Thoracic aorta (tissue), 2 donors: ENCODE results near the gene TBC1D1. TPM values are rescaled to one million over a fixed set of nuclear protein-coding genes. Genes with fewer than 3 reads are reported as not detected.

Experiments used
- ATAC-seq: fragments of 150-250 bp; one replicate; pipeline ENCODE4 v1.8.0; 2017; ENCODE audit warnings: low read depth; ENCODE audit not compliant: insufficient number of reproducible peaks, low FRiP score
- DNase-seq: peaks from one replicate; pipeline ENCODE4 v3.0.0-alpha.2; 2020; ENCODE audit warnings: low spot score
- H3K27ac ChIP-seq, 2 donors: fragments of 200-600 bp; sonication (generic); 1 replicate in 1 of 2; 2 replicates in 1 of 2; pipeline ENCODE4 v1.5.1; 2016; ENCODE audit warnings: mild to moderate bottlenecking in 2 of 2, moderate library complexity in 2 of 2
- H3K27me3 ChIP-seq: fragments of 200-600 bp; sonication (generic); replicated peaks from 2 replicates; pipeline ENCODE4 v1.6.0; 2016; ENCODE audit warnings: mild to moderate bottlenecking; ENCODE audit not compliant: insufficient read depth
- H3K36me3 ChIP-seq: fragments of 200-600 bp; sonication (generic); one replicate; pipeline ENCODE4 v1.5.1; 2016
- H3K4me1 ChIP-seq, 2 donors: fragments of 200-600 bp; sonication (generic); 1 replicate in 1 of 2; 2 replicates in 1 of 2; pipeline versions ENCODE4 v1.5.1 to v1.6.0; 2016; ENCODE audit warnings: low read depth in 2 of 2, mild to moderate bottlenecking in 1 of 2; ENCODE audit not compliant: control insufficient read depth in 1 of 2
- H3K4me3 ChIP-seq: fragments of 200-600 bp; sonication (generic); 2 replicates; pipeline ENCODE4 v1.5.1; 2016; ENCODE audit warnings: mild to moderate bottlenecking
- H3K9me3 ChIP-seq: fragments of 200-600 bp; sonication (generic); 2 replicates; pipeline ENCODE4 v1.5.1; 2016
- CTCF ChIP-seq: fragments of 200-600 bp; sonication (generic); IDR thresholded peaks from one replicate; pipeline ENCODE4 v1.5.1; 2019; ENCODE audit warnings: antibody characterized with exemption
- total RNA-seq, 2 donors: library from RNA; depleted of rRNA; stranded (reverse); fragments of >200 nt; gene quantifications; one replicate each; pipeline versions ENCODE4 v1.1.0 to v1.2.3, GENCODE V29; 2016

The TBC1D1 gene
- total RNA-seq, 2 donors from 2014 or later, result 152 to 206 TPM

- no peak for ATAC-seq
- no peak for TF ChIP-seq CTCF
- DNase-seq, result no peak
- Histone ChIP-seq H3K36me3 (peaks cover 6% of the 10 kb centered on the region), H3K9me3 (no peaks in the 10 kb centered on the region), H3K27me3 (no peaks in the 10 kb centered on the region), H3K4me3 (no peak overlapping the region), H3K4me1 (peaks cover 20 to 36% of the 10 kb centered on the region in 2 donors), H3K27ac (no peak overlapping the region)
Observed at GRCh38 chr4:38097818-38098217, 206.9 kb downstream of the TBC1D1 start.

DNA sequence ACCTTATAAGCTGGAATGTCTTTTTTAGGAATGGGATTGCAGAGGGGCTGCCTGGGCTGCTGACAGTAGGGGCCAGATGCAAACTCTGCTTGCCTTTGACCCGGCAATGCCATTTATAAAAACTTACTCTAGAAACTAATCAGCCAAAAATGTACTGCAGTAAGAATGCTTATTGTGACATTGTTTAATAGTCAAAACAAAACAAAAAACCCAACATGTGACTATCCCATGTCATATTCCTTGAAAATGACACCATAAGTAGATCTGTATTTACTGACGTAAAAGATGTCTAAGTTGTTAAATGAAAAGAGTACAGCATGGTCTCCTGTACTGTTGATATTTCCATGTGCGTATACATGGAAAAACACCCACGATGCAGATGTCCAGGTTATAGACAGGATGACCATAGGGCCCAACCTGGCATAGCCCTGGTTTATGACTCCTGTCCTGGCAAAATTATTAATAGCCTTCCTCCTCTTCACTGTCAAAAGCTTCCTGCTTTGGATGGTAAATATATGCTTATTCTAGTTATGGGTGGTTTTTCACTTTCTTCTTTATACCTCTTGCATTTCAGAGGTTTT, 208.2 kb downstream of the TBC1D1 start:
- no peak for DNase-seq
- H3K27me3 ChIP-seq, result no peaks in the 10 kb centered on the region
- H3K4me3 ChIP-seq, result no peak overlapping the region
- no peak for ATAC-seq
- peaks cover 17 to 34% of the 10 kb centered on the region in 2 donors for H3K4me1 ChIP-seq
- no peak for TF ChIP-seq CTCF
- H3K27ac ChIP-seq, result peak overlapping the region in 1 of 2 donors; percentile 65
- no peaks in the 10 kb centered on the region for H3K9me3 ChIP-seq
- H3K36me3 ChIP-seq, result peaks cover 11% of the 10 kb centered on the region

DNA sequence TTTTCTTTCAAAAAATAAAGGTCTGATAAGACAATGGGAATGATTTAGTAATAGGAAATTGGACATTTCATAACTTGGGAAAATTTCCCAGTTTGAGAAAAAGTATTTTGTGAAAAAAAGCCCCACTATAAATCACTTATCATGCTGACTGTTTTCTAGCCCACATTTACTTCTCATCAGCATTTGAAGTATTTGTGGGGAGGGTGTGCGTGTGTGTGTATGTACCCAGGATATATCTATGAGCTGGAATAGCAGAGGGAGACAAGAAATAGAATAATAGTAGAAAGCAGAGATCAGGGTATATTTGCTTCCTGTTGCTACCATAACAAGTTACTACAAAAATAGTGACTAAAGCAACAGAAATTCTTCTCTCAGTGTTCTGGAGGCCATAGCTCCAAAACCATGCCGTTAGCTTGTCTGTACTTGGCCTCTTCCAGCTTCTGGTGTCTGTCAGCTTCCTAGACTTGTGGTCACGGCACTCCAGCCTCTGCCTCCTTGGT, 209.1 kb downstream of the TBC1D1 start:
- peaks cover 12% of the 10 kb centered on the region for H3K36me3 ChIP-seq
- peaks cover 17 to 29% of the 10 kb centered on the region in 2 donors for H3K4me1 ChIP-seq
- H3K9me3 ChIP-seq, result no peaks in the 10 kb centered on the region
- H3K27me3 ChIP-seq, result no peaks in the 10 kb centered on the region
- H3K27ac ChIP-seq, result peak overlapping the region; percentile 6 to 65
- no peak for DNase-seq
- no peak overlapping the region for H3K4me3 ChIP-seq
- TF ChIP-seq CTCF, result no peak
- ATAC-seq, result peak; percentile 42

DNA sequence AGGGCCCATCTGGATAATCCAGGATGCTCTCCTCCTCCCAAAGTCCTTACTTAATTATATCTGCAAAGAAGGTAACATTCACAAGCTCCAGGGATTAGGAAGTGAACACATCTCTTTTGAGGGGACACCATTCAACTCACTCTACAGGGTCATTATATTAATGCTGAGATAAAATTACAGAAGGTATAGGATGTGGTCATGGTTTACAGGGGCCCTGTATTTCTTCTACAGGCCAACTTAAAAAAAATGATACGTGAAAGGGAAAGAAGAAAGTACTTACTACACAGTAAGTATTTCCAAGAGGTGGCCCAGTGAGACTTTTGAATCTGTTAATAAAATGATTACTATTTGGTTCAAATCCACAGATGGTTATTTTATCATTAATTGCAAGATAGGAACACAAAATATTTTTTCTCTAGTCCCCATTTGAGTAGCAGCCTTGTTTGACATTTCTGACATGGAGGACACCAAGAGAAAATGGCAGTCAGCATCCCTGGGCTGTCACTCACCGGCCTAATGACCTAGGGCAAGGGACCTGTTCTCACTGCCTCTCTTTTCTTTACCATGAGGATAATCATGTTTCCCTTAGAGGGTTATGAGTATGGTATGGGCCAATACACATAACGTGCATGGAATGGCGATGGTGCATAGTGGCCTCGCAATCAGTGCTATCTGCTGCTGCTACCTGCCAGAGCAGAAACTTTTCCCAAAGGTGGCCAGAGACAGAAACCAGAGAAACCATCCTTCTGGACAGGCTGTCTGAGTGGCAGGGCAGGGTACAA, 209.8 kb downstream of the TBC1D1 start:
- no peak for ATAC-seq
- no peak overlapping the region for H3K4me3 ChIP-seq
- no peaks in the 10 kb centered on the region for H3K27me3 ChIP-seq
- no peaks in the 10 kb centered on the region for H3K9me3 ChIP-seq
- H3K36me3 ChIP-seq, result peaks cover 14% of the 10 kb centered on the region
- peaks cover 17 to 29% of the 10 kb centered on the region in 2 donors for H3K4me1 ChIP-seq
- no peak for TF ChIP-seq CTCF
- DNase-seq, result no peak
- peak overlapping the region; percentile 6 to 65 for H3K27ac ChIP-seq

- ATAC-seq (no peak), DNase-seq (no peak)
- no peak for TF ChIP-seq CTCF
- Histone ChIP-seq H3K9me3 (no peaks in the 10 kb centered on the region), H3K27me3 (no peaks in the 10 kb centered on the region), H3K27ac (no peak overlapping the region), H3K4me1 (peaks cover 21 to 36% of the 10 kb centered on the region in 2 donors), H3K36me3 (peaks cover 16% of the 10 kb centered on the region), H3K4me3 (no peak overlapping the region)
Observed at GRCh38 chr4:38101563-38101962, 210.7 kb downstream of the TBC1D1 start.
